ENCODE data around the gene HARS2. TPM values are rescaled to one million over a fixed set of nuclear protein-coding genes. Genes with fewer than 3 reads are reported as not detected.

HARS2 gene
- total RNA-seq, 4 donors from 2014 or later, result 25.2 to 36.0 (median 27.0) TPM

GRCh38 chr5:140674629-140675028, 16.6 kb upstream of the HARS2 start:
- Histone ChIP-seq H3K27ac (no peak overlapping the region), H3K4me3 (no peak overlapping the region), H3K9me3 (no peaks in the 10 kb centered on the region), H3K27me3 (no peaks in the 10 kb centered on the region), H3K36me3 (peaks cover 0 to 70% of the 10 kb centered on the region in 2 donors), H3K4me1 (no peaks in the 10 kb centered on the region)
- intact Hi-C loops (cut with DNase I; ENCODE audit: low total_unique reads), result no loop called here
- DNase-seq (no peak), ATAC-seq (no peak)
- TF ChIP-seq, protein P1, sequence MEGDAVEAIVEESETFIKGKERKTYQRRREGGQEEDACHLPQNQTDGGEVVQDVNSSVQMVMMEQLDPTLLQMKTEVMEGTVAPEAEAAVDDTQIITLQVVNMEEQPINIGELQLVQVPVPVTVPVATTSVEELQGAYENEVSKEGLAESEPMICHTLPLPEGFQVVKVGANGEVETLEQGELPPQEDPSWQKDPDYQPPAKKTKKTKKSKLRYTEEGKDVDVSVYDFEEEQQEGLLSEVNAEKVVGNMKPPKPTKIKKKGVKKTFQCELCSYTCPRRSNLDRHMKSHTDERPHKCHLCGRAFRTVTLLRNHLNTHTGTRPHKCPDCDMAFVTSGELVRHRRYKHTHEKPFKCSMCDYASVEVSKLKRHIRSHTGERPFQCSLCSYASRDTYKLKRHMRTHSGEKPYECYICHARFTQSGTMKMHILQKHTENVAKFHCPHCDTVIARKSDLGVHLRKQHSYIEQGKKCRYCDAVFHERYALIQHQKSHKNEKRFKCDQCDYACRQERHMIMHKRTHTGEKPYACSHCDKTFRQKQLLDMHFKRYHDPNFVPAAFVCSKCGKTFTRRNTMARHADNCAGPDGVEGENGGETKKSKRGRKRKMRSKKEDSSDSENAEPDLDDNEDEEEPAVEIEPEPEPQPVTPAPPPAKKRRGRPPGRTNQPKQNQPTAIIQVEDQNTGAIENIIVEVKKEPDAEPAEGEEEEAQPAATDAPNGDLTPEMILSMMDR (IDR thresholded peaks at IDR 0.05 in 4 of 5, conservative IDR thresholded peaks at IDR 0.05 in 1 of 5), result no peak
- no peak for TF ChIP-seq POLR2A (IDR thresholded peaks at IDR 0.05)
- in situ Hi-C loops (cut with MboI; ENCODE audit: low sequenced_read_pairs in 4 of 4), result loop anchor here in 1 of 4 donors (25.0 kb wide), 1 partner anchor 262 kb away; the partner anchor contains the start of gene ANKHD1

DNA sequence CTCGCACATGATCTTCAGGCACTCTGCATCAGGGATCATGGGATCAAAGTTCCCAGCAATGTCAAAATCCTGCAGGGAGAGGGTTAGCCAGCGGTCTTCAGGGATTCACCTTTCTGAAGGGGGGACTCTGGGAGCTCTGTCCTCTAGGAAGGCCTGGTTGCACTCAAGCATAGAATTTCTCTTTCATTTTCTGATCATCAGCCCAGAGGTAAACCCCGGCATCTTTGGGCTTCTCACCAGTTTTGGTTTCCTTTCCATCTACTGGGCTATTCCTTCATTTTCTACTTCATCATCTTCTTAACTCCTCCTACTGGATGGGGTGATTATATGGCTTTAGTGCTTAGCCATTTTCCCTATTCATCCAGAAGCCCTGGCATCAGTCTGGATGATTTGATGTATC, 13.3 kb upstream of the HARS2 start:
- Histone ChIP-seq H3K9me3 (no peaks in the 10 kb centered on the region), H3K27me3 (no peaks in the 10 kb centered on the region), H3K27ac (no peak overlapping the region), H3K4me1 (no peaks in the 10 kb centered on the region), H3K4me3 (no peak overlapping the region), H3K36me3 (peaks cover 2 to 79% of the 10 kb centered on the region in 2 donors)
- no peak for ATAC-seq
- intact Hi-C loops (cut with DNase I; ENCODE audit: low total_unique reads) (no loop called here), in situ Hi-C loops (cut with MboI; ENCODE audit: low sequenced_read_pairs in 4 of 4) (no loop called here)
- TF ChIP-seq POLR2A (IDR thresholded peaks at IDR 0.05), result no peak
- TF ChIP-seq, protein P1 (IDR thresholded peaks at IDR 0.05 in 4 of 5, conservative IDR thresholded peaks at IDR 0.05 in 1 of 5), result no peak
- no peak for DNase-seq

- H3K9me3 ChIP-seq, result no peaks in the 10 kb centered on the region
- H3K27me3 ChIP-seq, result no peaks in the 10 kb centered on the region
- no peaks in the 10 kb centered on the region for H3K4me1 ChIP-seq
- ATAC-seq (no peak), DNase-seq (no peak)
- TF ChIP-seq POLR2A (IDR thresholded peaks at IDR 0.05), result no peak
- intact Hi-C loops (cut with DNase I; ENCODE audit: low total_unique reads), result no loop called here
- no peak overlapping the region for H3K4me3 ChIP-seq
- in situ Hi-C loops (cut with MboI; ENCODE audit: low sequenced_read_pairs in 4 of 4), result no loop called here
- H3K36me3 ChIP-seq, result peaks cover 2 to 78% of the 10 kb centered on the region in 2 donors
- no peak overlapping the region for H3K27ac ChIP-seq
These were observed 12.3 kb upstream of the HARS2 start for GRCh38 chr5:140678993-140679392.

DNA sequence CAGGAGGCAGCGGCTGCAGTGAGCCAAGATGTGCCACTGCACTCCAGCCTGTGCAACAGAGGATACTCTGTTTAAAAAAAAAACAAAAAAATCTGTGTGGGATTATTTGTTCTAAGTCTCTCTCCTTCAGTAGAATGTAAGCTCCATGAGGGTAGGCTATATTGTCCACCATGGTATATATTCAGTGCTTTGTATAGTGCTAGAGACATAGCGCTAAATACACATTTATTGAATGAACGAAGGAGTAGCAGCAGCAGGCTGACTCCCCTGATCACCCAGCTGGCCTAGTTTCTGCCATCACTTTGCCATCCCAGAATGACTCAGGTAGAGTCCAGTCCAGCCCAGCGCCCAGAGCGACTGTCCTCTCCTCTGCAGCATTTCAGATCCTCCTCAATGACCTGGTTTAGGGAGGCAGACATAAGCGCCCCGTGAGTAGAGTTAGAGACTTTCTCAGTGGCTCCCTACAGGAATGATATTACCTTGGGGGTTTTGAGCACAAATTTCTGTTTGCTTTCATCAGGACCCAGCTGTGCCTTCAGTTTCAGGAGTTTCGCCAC, 801 bp upstream of the HARS2 start:
- Histone ChIP-seq H3K4me1 (peaks cover 18 to 40% of the 10 kb centered on the region in 2 donors), H3K36me3 (peaks cover 0 to 47% of the 10 kb centered on the region in 2 donors), H3K27ac (peak overlapping the region; percentile 85 to 93 (median 90)), H3K4me3 (peak overlapping the region; percentile 88 to 96 (median 90)), H3K9me3 (no peaks in the 10 kb centered on the region), H3K27me3 (no peaks in the 10 kb centered on the region)
- no peak for TF ChIP-seq POLR2A (IDR thresholded peaks at IDR 0.05)
- TF ChIP-seq, protein P1 (IDR thresholded peaks at IDR 0.05 in 4 of 5, conservative IDR thresholded peaks at IDR 0.05 in 1 of 5), result no peak
- ATAC-seq (no peak), DNase-seq (no peak)
- in situ Hi-C loops (cut with MboI; ENCODE audit: low sequenced_read_pairs in 4 of 4), result no loop called here
- intact Hi-C loops (cut with DNase I; ENCODE audit: low total_unique reads), result loop anchor here (2.0 to 5.0 kb wide), 2 partner anchors 43 to 290 kb away; partner anchors contain the start of genes ANKHD1, IK and NDUFA2

- Histone ChIP-seq H3K27ac (no peak overlapping the region), H3K9me3 (no peaks in the 10 kb centered on the region), H3K36me3 (peaks cover 5 to 63% of the 10 kb centered on the region in 2 donors), H3K27me3 (no peaks in the 10 kb centered on the region), H3K4me3 (no peak overlapping the region), H3K4me1 (peaks cover 18 to 32% of the 10 kb centered on the region in 2 donors)
- TF ChIP-seq, protein P1 (IDR thresholded peaks at IDR 0.05 in 4 of 5, conservative IDR thresholded peaks at IDR 0.05 in 1 of 5), result no peak
- no peak for TF ChIP-seq POLR2A (IDR thresholded peaks at IDR 0.05)
- in situ Hi-C loops (cut with MboI; ENCODE audit: low sequenced_read_pairs in 4 of 4) (no loop called here), intact Hi-C loops (cut with DNase I; ENCODE audit: low total_unique reads) (loop anchor here (5.0 kb wide), 1 partner anchor 47 kb away; the partner anchor contains the start of genes IK and NDUFA2)
- ATAC-seq, result no peak
- no peak for DNase-seq
These were observed 3.0 kb downstream of the HARS2 start for GRCh38 chr5:140694276-140694675.
